Ascending aorta (tissue), 2 donors: ENCODE measurements around the gene ZACN. TPM values are rescaled to one million over a fixed set of nuclear protein-coding genes. Genes with fewer than 3 reads are reported as not detected.

Source experiments
- DNase-seq, 2 donors: peaks; one replicate each; pipeline ENCODE4 v3.0.0-alpha.2; 2019; ENCODE audit warnings: low spot score in 2 of 2
- H3K27ac ChIP-seq, 2 donors: fragments of 200-600 bp; sonication (generic); one replicate each; pipeline ENCODE4 v1.5.1; 2016 to 2017; ENCODE audit warnings: mild to moderate bottlenecking in 1 of 2
- H3K27me3 ChIP-seq: fragments of 200-600 bp; sonication (generic); one replicate; pipeline ENCODE4 v1.5.1; 2017
- H3K36me3 ChIP-seq, 2 donors: fragments of 200-600 bp; sonication (generic); one replicate each; pipeline ENCODE4 v1.5.1; 2016
- H3K4me1 ChIP-seq, 2 donors: fragments of 200-600 bp; sonication (generic); one replicate each; pipeline ENCODE4 v1.5.1; 2016 to 2017; ENCODE audit warnings: mild to moderate bottlenecking in 1 of 2
- H3K4me3 ChIP-seq, 2 donors: fragments of 200-600 bp; sonication (generic); one replicate each; pipeline ENCODE4 v1.5.1; 2016 to 2017; ENCODE audit warnings: mild to moderate bottlenecking in 1 of 2
- H3K9me3 ChIP-seq, 2 donors: fragments of 200-600 bp; sonication (generic); one replicate each; pipeline ENCODE4 v1.5.1; 2016
- intact Hi-C: fragments of 100-400 bp; cut with DNase I; formaldehyde crosslinking; loops from one replicate; pipeline ENCODE4 v1.15.1; 2023
- total RNA-seq: library from RNA; depleted of rRNA; stranded (reverse); fragments of >200 nt; gene quantifications from one replicate; pipeline ENCODE4 v1.1.0, GENCODE V29; 2016
- TF ChIP-seq, protein P1 (sequence below), 3 experiments: fragments of 200-600 bp in 2 of 3; fragments of 450-650 bp in 1 of 3; sonication (generic) in 2 of 3; IDR thresholded peaks; one replicate each; pipeline ENCODE4 v1.5.1; 2016 to 2019; ENCODE audit warnings: antibody characterized with exemption in 3 of 3, mild to moderate bottlenecking in 1 of 3, moderate library complexity in 1 of 3

ZACN gene
- total RNA-seq, 1 donor from 2014 or later = not detected

DNA sequence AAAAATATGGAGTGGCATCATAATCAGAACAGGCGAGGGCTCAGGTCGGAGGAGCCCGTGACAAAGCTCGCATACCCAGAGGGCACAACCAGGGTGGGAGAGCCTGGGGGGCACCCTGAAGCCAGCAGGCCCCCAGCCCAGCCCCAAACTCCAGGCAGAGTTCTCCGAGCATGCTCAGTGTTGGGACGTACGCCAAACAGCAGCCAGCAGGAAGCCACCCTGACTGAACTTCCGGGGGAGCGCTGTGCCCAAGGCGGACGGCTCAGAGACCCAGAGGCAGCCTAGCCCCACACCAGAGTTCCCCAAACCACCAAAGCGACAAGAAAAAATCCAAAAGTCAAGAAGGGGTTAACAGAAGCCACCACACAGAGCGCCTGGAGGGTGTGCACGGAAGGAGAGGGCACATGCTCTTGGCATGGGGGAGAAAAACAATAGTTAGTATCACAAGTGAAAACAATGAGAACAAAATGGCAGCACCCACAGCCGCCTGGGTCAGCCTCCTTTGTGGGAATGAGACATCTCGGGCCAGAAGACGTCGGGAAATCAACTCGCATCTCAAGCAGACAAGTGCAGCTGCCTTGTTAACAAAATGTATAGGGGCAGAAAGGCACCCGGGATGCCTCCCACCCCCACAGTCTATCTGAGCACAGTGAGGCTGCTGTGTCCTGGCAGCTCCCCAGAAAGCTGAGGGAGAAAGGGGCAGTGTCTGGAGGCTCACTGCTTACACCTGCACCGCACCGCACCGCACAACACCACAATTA, 12.7 kb downstream of the ZACN start:
- intact Hi-C loops = no loop called here
- Histone ChIP-seq H3K4me1 (no peaks in the 10 kb centered on the region), H3K9me3 (no peaks in the 10 kb centered on the region), H3K36me3 (peaks cover 91 to 97% of the 10 kb centered on the region in 2 donors), H3K27me3 (no peaks in the 10 kb centered on the region), H3K27ac (no peak overlapping the region), H3K4me3 (no peak overlapping the region)
- TF ChIP-seq, protein P1, sequence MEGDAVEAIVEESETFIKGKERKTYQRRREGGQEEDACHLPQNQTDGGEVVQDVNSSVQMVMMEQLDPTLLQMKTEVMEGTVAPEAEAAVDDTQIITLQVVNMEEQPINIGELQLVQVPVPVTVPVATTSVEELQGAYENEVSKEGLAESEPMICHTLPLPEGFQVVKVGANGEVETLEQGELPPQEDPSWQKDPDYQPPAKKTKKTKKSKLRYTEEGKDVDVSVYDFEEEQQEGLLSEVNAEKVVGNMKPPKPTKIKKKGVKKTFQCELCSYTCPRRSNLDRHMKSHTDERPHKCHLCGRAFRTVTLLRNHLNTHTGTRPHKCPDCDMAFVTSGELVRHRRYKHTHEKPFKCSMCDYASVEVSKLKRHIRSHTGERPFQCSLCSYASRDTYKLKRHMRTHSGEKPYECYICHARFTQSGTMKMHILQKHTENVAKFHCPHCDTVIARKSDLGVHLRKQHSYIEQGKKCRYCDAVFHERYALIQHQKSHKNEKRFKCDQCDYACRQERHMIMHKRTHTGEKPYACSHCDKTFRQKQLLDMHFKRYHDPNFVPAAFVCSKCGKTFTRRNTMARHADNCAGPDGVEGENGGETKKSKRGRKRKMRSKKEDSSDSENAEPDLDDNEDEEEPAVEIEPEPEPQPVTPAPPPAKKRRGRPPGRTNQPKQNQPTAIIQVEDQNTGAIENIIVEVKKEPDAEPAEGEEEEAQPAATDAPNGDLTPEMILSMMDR (IDR thresholded peaks at IDR 0.05) = no peak
- no peak for DNase-seq

DNA sequence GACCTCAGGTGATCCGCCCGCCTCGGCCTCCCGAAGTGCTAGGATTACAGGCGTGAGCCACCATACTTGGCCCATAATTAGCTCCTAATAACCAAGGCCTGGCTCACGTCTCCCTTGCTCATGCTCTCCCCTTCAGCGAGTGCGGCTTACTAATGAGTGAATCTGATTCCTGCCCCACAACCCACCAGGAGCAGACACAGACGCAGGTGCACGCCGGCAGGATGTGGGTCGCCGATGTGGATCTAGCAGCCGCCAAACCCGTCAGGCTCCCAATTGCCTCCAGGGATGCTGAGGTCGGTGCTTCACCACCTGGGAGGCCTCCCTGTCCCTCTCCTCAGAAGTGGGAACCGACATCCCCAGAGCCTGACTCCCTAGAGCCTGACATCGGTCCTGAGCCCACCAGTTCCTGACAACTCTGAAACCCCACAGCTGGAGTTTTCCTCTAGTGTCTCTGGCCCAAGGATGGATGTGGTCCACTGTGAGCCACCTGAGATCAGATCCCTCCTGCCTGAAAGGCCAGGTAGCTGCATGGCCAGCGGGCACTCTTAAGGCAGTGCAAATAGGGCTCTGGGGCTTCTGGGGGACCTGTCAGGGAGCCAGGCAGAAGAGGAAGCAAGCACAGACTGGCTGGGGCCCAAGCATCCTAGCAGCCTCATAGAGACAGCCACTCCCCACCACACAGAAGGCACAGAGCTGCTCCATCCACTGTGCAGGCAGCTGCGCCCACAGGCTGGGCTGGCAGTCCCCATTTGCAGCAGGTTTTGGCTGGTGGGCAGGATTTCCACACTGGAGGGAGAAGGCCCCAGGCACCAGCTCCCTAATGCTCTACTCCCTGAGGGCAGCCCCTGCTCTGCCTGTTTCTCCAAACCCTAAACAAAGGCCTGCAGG, 13.8 kb downstream of the ZACN start:
- Histone ChIP-seq H3K4me3 (no peak overlapping the region), H3K27ac (no peak overlapping the region), H3K27me3 (no peaks in the 10 kb centered on the region), H3K9me3 (no peaks in the 10 kb centered on the region), H3K4me1 (no peaks in the 10 kb centered on the region), H3K36me3 (peaks cover 90 to 98% of the 10 kb centered on the region in 2 donors)
- TF ChIP-seq, protein P1 (IDR thresholded peaks at IDR 0.05) = no peak
- DNase-seq = no peak
- intact Hi-C loops = no loop called here

DNA sequence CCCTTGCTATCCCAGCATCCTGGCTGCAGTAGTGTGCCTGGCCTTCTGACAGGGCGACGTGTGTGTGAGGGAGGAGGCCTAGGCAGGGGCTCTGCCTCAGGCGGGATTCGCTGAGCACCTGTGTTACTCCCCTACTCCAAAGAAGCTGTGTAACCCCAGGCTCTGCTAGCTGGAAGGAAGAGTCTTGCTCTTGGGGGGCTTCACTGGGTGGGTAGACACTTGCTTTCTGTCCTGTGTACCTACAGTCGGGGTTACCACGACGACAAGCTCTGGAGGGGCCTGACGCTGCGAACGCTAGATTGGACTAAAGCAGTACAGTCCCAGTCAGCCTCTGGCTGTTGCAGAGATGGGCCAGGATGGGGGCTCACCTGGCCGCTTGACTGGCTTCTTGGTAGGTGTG, 15.1 kb downstream of the ZACN start:
- no peaks in the 10 kb centered on the region for H3K9me3 ChIP-seq
- DNase-seq = no peak
- TF ChIP-seq, protein P1 (IDR thresholded peaks at IDR 0.05) = no peak
- H3K36me3 ChIP-seq = peaks cover 84 to 88% of the 10 kb centered on the region in 2 donors
- intact Hi-C loops = no loop called here
- no peak overlapping the region for H3K4me3 ChIP-seq
- no peaks in the 10 kb centered on the region for H3K4me1 ChIP-seq
- H3K27me3 ChIP-seq = no peaks in the 10 kb centered on the region
- no peak overlapping the region for H3K27ac ChIP-seq

DNA sequence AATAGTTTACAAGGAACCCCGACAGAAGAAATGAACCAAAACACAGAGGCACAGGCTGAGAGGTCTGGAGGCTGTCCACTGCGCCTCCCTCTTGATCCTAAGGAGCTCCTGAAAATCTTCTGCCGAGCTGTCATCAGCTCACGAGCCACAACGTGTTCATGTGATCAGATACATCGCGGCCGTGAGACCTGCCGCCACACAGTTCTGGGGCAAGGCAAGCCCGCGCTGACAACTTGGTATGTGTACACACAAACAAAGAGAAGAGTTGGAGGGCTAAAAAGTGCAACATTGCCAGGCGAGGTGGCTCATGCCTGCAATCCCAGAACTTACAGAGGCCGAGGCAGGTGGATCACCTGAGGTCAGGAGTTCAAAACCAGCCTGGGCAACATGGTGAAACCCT, 17.0 kb downstream of the ZACN start:
- Histone ChIP-seq H3K9me3 (no peaks in the 10 kb centered on the region), H3K27me3 (no peaks in the 10 kb centered on the region), H3K27ac (no peak overlapping the region), H3K4me3 (no peak overlapping the region), H3K4me1 (no peaks in the 10 kb centered on the region), H3K36me3 (peaks cover 76 to 81% of the 10 kb centered on the region in 2 donors)
- TF ChIP-seq, protein P1 (IDR thresholded peaks at IDR 0.05) = no peak
- intact Hi-C loops = no loop called here
- no peak for DNase-seq

DNA sequence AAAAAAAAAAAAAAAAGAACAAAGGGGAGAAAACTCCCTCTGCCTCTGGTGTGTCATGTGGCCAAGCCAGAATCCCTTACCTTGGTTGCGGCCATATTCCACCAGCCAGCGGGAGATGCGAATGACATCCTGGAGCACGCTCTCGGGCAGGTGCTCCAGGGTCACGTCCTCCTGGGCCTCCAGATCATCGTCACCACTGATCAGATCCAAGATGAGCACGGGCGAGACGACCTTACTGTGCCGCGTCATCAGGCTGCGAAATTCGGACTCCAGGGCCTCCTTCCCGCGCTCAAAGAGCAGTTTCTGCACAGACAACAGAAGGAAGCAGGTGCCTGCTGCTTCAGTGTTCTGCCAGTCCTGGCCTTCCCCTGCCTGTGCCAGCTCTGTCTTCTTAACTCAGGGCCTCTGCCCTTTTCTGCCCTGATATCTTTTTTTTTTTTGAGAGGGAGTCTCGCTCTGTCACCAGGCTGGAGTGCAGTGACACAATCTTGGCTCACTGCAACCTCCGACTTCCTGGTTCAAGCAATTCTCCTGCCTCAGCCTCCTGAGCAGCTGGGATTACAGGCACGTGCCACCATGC, 18.8 kb downstream of the ZACN start:
- intact Hi-C loops = no loop called here
- Histone ChIP-seq H3K36me3 (peaks cover 62 to 69% of the 10 kb centered on the region in 2 donors), H3K4me3 (no peak overlapping the region), H3K27ac (no peak overlapping the region), H3K27me3 (no peaks in the 10 kb centered on the region), H3K4me1 (peaks cover 5 to 8% of the 10 kb centered on the region in 2 donors), H3K9me3 (no peaks in the 10 kb centered on the region)
- DNase-seq = no peak
- TF ChIP-seq, protein P1 (IDR thresholded peaks at IDR 0.05) = no peak
